Small intestine (tissue), 7 donors: ENCODE results near the gene SLC4A5. TPM values are rescaled to one million over a fixed set of nuclear protein-coding genes. Genes with fewer than 3 reads are reported as not detected.

Experiments used
- DNase-seq, 2 donors: peaks; one replicate each; pipeline versions ENCODE4 v3.0.0 to v3.0.0-alpha.2; 2013
- FAIRE-seq: peaks from 2 replicates; lab custom pipeline; 2012; peaks lifted over from hg19 to GRCh38; lab: Jason Lieb, UNC
- H3K27ac ChIP-seq, 3 donors: one replicate each; pipeline ENCODE4 v1.5.1; 2013; ENCODE audit warnings: low read length in 2 of 3, mild to moderate bottlenecking in 2 of 3, control low read depth in 1 of 3, inconsistent platforms in 1 of 3, low read depth in 1 of 3, moderate library complexity in 1 of 3
- H3K27me3 ChIP-seq, 3 donors: one replicate each; pipeline ENCODE4 v1.6.1; 2013; ENCODE audit warnings: low read length in 3 of 3, inconsistent platforms in 1 of 3; ENCODE audit not compliant: control insufficient read depth in 3 of 3, insufficient read depth in 3 of 3
- H3K36me3 ChIP-seq, 3 donors: one replicate each; pipeline ENCODE4 v1.6.1; 2013; ENCODE audit warnings: low read length in 3 of 3, inconsistent platforms in 1 of 3, low read depth in 1 of 3, mild to moderate bottlenecking in 1 of 3, moderate library complexity in 1 of 3; ENCODE audit not compliant: control insufficient read depth in 3 of 3, insufficient read depth in 2 of 3
- H3K4me1 ChIP-seq, 3 donors: one replicate each; pipeline ENCODE4 v1.6.1; 2013; ENCODE audit warnings: low read length in 2 of 3, inconsistent platforms in 1 of 3, low read depth in 1 of 3, mild to moderate bottlenecking in 1 of 3, moderate library complexity in 1 of 3; ENCODE audit not compliant: control insufficient read depth in 3 of 3, insufficient read depth in 2 of 3
- H3K4me3 ChIP-seq, 3 donors: one replicate each; pipeline ENCODE4 v1.5.1; 2013; ENCODE audit warnings: low read length in 3 of 3, control low read depth in 1 of 3, inconsistent platforms in 1 of 3, low read depth in 1 of 3, mild to moderate bottlenecking in 1 of 3, moderate library complexity in 1 of 3
- H3K9me3 ChIP-seq, 2 donors: one replicate each; pipeline ENCODE4 v1.6.1; 2013; ENCODE audit warnings: low read depth in 1 of 2, low read length in 1 of 2; ENCODE audit not compliant: control insufficient read depth in 2 of 2, insufficient read depth in 1 of 2
- WGBS, 3 donors: extraction: QIAGEN DNeasy Blood & Tissue Kit; methylation state at CpG; one replicate each; pipeline ENCODE4 v1.1.7; 2013; 5-methylcytosine and 5-hydroxymethylcytosine counted together
- polyA plus RNA-seq, 4 donors: library from polyadenylated mRNA; stranded (reverse) in 3 of 4; unstranded in 1 of 4; fragments of 200-250 nt in 3 of 4; fragments of 120-200 nt in 1 of 4; gene quantifications; one replicate each; pipeline versions ENCODE4 v1.2.1 to v1.2.3, GENCODE V29; 2013
- donor health status: healthy with polysubstance abuse.
- donor health status: control.
- donor health status: control.
- donor health status: Bipolar disorder and iron deficiency.
- donor health status: healthy.

SLC4A5 gene
- polyA plus RNA-seq, 4 donors, result 0.43 to 2.0 (median 0.59) TPM; not detected in 1

GRCh38 chr2:74384051-74384450 lies 40.8 kb upstream of the SLC4A5 start:
- FAIRE-seq, result no peak
- Histone ChIP-seq H3K27ac (no peak overlapping the region), H3K27me3 (no peaks in the 10 kb centered on the region), H3K4me3 (no peak overlapping the region), H3K9me3 (no peaks in the 10 kb centered on the region), H3K4me1 (peaks cover 0 to 9% (median 6%) of the 10 kb centered on the region in 3 donors), H3K36me3 (peaks cover 0 to 10% (median 9%) of the 10 kb centered on the region in 3 donors)
- no peak for DNase-seq
- WGBS, 3 donors, result 79 to 92% (median 90%) methylated on average over 3 of the region's 3 CpGs

DNA sequence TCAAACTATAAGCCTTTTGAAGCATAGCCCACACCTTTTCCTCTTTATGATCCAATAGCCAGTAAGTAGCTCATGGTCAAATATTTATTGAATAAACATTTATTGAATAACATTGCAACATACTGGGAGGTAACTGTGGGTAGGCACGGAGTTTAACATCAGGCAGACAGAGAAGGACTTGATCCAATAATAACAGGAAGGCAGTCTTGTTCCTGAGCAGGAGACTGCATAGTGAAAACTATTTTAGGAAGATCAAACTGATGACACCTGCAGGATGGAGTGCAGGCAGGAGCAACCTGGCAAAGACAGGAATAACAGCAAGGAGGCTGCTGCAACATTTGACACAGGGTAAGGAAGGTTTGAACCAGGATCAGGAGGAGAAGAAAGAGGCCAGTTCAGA lies 40.0 kb upstream of the SLC4A5 start:
- 27 to 45% (median 44%) methylated on average over 1 of the region's 1 CpG for WGBS, 3 donors
- DNase-seq, result peak in 1 of 2 donors; percentile 6

GRCh38 chr2:74381751-74382150 lies 38.5 kb upstream of the SLC4A5 start:
- DNase-seq (no peak), FAIRE-seq (no peak)
- H3K9me3 ChIP-seq, result no peaks in the 10 kb centered on the region
- WGBS, 3 donors, result 93 to 95% (median 95%) methylated on average over 3 of the region's 3 CpGs
- peaks cover 4 to 19% (median 16%) of the 10 kb centered on the region in 3 donors for H3K36me3 ChIP-seq
- no peak overlapping the region for H3K27ac ChIP-seq
- no peak overlapping the region for H3K4me3 ChIP-seq
- H3K27me3 ChIP-seq, result no peaks in the 10 kb centered on the region
- peaks cover 0 to 9% (median 4%) of the 10 kb centered on the region in 3 donors for H3K4me1 ChIP-seq

More for the DNA sequence above, 40.0 kb upstream of the SLC4A5 start:
- H3K27me3 ChIP-seq, result no peaks in the 10 kb centered on the region
- H3K4me3 ChIP-seq, result no peak overlapping the region
- no peak overlapping the region for H3K27ac ChIP-seq
- no peaks in the 10 kb centered on the region for H3K9me3 ChIP-seq
- H3K36me3 ChIP-seq, result peaks cover 0 to 10% (median 9%) of the 10 kb centered on the region in 3 donors
- peaks cover 0 to 9% (median 4%) of the 10 kb centered on the region in 3 donors for H3K4me1 ChIP-seq
- no peak for FAIRE-seq

DNA sequence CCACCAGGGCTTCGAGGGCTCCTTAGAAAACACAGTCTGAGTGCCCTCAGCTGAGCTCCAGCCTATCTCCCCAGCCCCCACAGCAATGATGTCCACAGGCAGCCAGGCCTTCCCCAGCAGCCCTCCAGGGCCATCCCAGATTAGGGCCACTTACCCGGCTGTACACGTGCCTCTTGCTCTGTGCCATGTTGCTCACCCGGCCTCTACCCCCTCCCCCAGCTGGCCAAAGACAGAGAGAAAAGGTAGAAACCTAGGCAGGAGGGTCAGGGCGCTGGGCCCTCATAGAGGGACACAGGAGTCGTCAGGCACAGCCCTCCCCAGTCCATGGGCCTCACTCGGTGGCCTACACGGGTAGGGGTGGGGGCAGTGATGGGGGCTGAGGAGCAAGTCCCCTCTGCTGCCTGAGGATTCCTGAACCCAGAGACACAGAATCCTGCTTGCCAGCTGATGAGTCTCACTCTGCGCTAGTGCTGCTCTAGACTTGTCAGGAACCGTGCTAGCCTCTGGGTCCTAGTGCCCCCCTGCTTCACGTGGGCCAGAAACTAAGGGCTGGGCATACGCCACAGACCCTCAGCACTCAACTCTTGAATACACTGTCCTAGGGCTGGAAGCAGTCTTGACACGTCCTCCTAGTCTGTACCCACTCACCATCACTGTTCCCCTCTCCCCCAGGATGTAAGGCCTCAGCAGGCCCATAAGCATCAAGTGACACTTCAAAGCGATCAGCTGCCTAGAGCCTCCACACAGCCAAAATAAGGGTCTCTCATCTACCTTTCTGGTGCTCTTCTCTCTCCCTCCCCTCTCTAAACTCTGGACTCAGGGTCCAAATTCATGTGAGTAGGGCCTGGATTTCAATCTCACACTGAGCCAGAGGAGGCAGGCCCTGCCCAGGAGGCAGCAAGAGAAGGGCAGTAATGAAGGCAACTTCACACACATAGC lies 36.9 kb upstream of the SLC4A5 start, which contains the start of gene DCTN1:
DCTN1 (minus strand) TSS at position 461 of the 939 bp plus-strand sequence; CDS start at position 187, 274 bp downstream.
- Histone ChIP-seq H3K4me3 (peak within 1 kb of the TSS in 1 of 3 donors; percentile 7), H3K27me3 (no peaks in the 10 kb centered on the region), H3K36me3 (peaks cover 4 to 29% (median 22%) of the 10 kb centered on the region in 3 donors), H3K9me3 (no peaks in the 10 kb centered on the region), H3K4me1 (peaks cover 0 to 9% (median 4%) of the 10 kb centered on the region in 3 donors), H3K27ac (no peak within 1 kb of the TSS)
- 24 to 37% (median 34%) methylated on average over 14 of the region's 14 CpGs for WGBS, 3 donors
- no peak for FAIRE-seq
- peak; percentile 29 to 67 for DNase-seq

GRCh38 chr2:74378007-74378406 lies 34.8 kb upstream of the SLC4A5 start:
- no peaks in the 10 kb centered on the region for H3K9me3 ChIP-seq
- peaks cover 4 to 20% (median 4%) of the 10 kb centered on the region in 3 donors for H3K4me1 ChIP-seq
- no peaks in the 10 kb centered on the region for H3K27me3 ChIP-seq
- no peak overlapping the region for H3K4me3 ChIP-seq
- DNase-seq (no peak), FAIRE-seq (no peak)
- peaks cover 4 to 31% (median 12%) of the 10 kb centered on the region in 3 donors for H3K36me3 ChIP-seq
- no peak overlapping the region for H3K27ac ChIP-seq
- 93 to 96% (median 94%) methylated on average over 10 of the region's 10 CpGs for WGBS, 3 donors

GRCh38 chr2:74375838-74376237 lies 32.6 kb upstream of the SLC4A5 start:
- 86 to 96% (median 94%) methylated on average over 2 of the region's 2 CpGs for WGBS, 3 donors
- DNase-seq, result no peak
- no peak for FAIRE-seq
- Histone ChIP-seq H3K27ac (no peak overlapping the region), H3K9me3 (no peaks in the 10 kb centered on the region), H3K4me3 (no peak overlapping the region), H3K27me3 (no peaks in the 10 kb centered on the region), H3K36me3 (peaks cover 4 to 47% (median 15%) of the 10 kb centered on the region in 3 donors), H3K4me1 (peaks cover 3 to 20% (median 4%) of the 10 kb centered on the region in 3 donors)

DNA sequence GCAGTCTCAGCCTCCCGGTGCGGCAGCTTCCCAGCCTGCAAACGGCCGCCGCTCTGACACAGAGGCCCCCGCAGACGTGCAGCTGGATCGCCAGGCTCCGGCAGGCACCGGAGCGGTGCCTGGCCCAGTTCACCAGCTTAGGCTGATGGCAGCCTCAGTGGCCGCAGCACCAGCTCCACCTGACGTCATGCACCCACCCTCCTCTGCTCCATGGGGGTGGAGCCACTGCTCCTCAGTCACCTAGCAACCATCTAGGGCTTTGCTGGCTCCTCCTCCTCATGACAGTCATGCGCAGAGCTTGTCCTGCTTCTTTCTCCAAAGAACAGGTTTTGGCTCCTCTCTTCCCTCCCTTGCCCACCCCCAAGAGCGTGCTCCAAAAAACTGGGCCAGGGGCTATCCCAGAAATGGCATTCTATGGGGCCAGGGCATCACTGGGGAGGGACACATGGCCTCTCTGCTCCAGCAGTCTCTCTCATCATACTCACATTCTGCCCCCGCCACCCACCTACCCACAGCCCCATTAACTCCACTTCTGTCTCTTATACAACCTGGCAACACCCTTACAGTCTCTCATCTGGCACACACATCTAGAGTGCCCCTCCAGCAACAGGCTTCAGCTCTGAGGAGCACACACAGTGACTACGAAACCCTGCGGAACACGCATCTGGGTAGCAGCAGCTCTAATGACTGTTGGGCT lies 31.4 kb upstream of the SLC4A5 start:
- no peak for FAIRE-seq

GRCh38 chr2:74373985-74374384 lies 30.8 kb upstream of the SLC4A5 start:
- peak overlapping the region in 1 of 3 donors; percentile 36 for H3K4me3 ChIP-seq
- FAIRE-seq (no peak), DNase-seq (peak in 1 of 2 donors; percentile 6)
- peaks cover 0 to 11% (median 4%) of the 10 kb centered on the region in 3 donors for H3K4me1 ChIP-seq
- H3K36me3 ChIP-seq, result peaks cover 9 to 65% (median 25%) of the 10 kb centered on the region in 3 donors
- no peaks in the 10 kb centered on the region for H3K9me3 ChIP-seq
- H3K27ac ChIP-seq, result peak overlapping the region in 1 of 3 donors; percentile 54
- WGBS, 3 donors, result 86 to 91% (median 90%) methylated on average over 8 of the region's 8 CpGs
- no peaks in the 10 kb centered on the region for H3K27me3 ChIP-seq

More for the DNA sequence above, 31.4 kb upstream of the SLC4A5 start:
- Histone ChIP-seq H3K36me3 (peaks cover 9 to 59% (median 22%) of the 10 kb centered on the region in 3 donors), H3K27ac (peak overlapping the region in 1 of 3 donors; percentile 54), H3K4me3 (peak overlapping the region in 1 of 3 donors; percentile 36), H3K27me3 (no peaks in the 10 kb centered on the region), H3K9me3 (no peaks in the 10 kb centered on the region), H3K4me1 (peaks cover 0 to 11% (median 4%) of the 10 kb centered on the region in 3 donors)
- DNase-seq, result peak; percentile 10 to 80
- WGBS, 3 donors, result 73 to 83% (median 74%) methylated on average over 16 to 19 of the region's 19 CpGs
